ENCODE measurements around the gene ERI3. TPM values are rescaled to one million over a fixed set of nuclear protein-coding genes. Genes with fewer than 3 reads are reported as not detected.
"Not testable (repeated sequence)": the region's sequence is repeated elsewhere in the genome, so short reads cannot be mapped to it uniquely, and the experiment has no call there.

Gene ERI3
- total and polyA plus RNA-seq, 7 donors: 50.4 to 96.8 (median 59.5) TPM

GRCh38 chr1:44208226-44208625 is 146.8 kb downstream of the ERI3 start:
- Histone ChIP-seq H3K4me3 (no peak overlapping the region), H3K4me1 (peaks cover 4% of the 10 kb centered on the region), H3K27me3 (ENCODE audit: insufficient read depth in 3 of 3, low read length in 2 of 3) (no peaks in the 10 kb centered on the region), H3K9me3 (no peaks in the 10 kb centered on the region), H3K27ac (no peak overlapping the region), H3K36me3 (ENCODE audit: insufficient read depth in 1 of 2, low read depth in 1 of 2) (no peaks in the 10 kb centered on the region)
- no peak for DNase-seq
- no peak for TF ChIP-seq CTCF (IDR thresholded peaks at IDR 0.05)
- no peak for ATAC-seq
- intact Hi-C loops (cut with DNase I): no loop called here

- H3K27ac ChIP-seq; H3K27me3 ChIP-seq (ENCODE audit: insufficient read depth in 3 of 3, low read length in 2 of 3); H3K4me3 ChIP-seq; H3K9me3 ChIP-seq; ATAC-seq; H3K36me3 ChIP-seq (ENCODE audit: insufficient read depth in 1 of 2, low read depth in 1 of 2); DNase-seq; intact Hi-C loops (cut with DNase I); H3K4me1 ChIP-seq: not testable (repeated sequence)
- WGBS, 3 donors: 89 to 93% (median 91%) methylated on average over 5 of the region's 5 CpGs
Measured at GRCh38 chr1:44206545-44206944, 148.5 kb downstream of the ERI3 start.

GRCh38 chr1:44200336-44200735 is 154.7 kb downstream of the ERI3 start:
- Histone ChIP-seq H3K9me3 (no peaks in the 10 kb centered on the region), H3K27ac (no peak overlapping the region), H3K27me3 (ENCODE audit: insufficient read depth in 3 of 3, low read length in 2 of 3) (no peaks in the 10 kb centered on the region), H3K4me1 (no peaks in the 10 kb centered on the region), H3K4me3 (no peak overlapping the region), H3K36me3 (ENCODE audit: insufficient read depth in 1 of 2, low read depth in 1 of 2) (no peaks in the 10 kb centered on the region)
- intact Hi-C loops (cut with DNase I): no loop called here
- DNase-seq (no peak), ATAC-seq (no peak)
- no peak for TF ChIP-seq CTCF (IDR thresholded peaks at IDR 0.05)
- WGBS, 3 donors: 86 to 91% (median 90%) methylated on average over 8 of the region's 8 CpGs

GRCh38 chr1:44174630-44175029 is 180.4 kb downstream of the ERI3 start:
- Histone ChIP-seq H3K4me3 (no peak overlapping the region), H3K9me3 (no peaks in the 10 kb centered on the region), H3K27ac (no peak overlapping the region), H3K27me3 (ENCODE audit: insufficient read depth in 3 of 3, low read length in 2 of 3) (peaks cover 0 to 4% (median 0%) of the 10 kb centered on the region in 3 donors), H3K36me3 (ENCODE audit: insufficient read depth in 1 of 2, low read depth in 1 of 2) (no peaks in the 10 kb centered on the region), H3K4me1 (no peaks in the 10 kb centered on the region)
- intact Hi-C loops (cut with DNase I): no loop called here
- no peak for DNase-seq
- no peak for TF ChIP-seq CTCF (IDR thresholded peaks at IDR 0.05)
- no peak for ATAC-seq
- 66 to 72% (median 67%) methylated on average over 1 of the region's 1 CpG for WGBS, 3 donors

Other genes with a start within 250 kb of the ERI3 start
- gene KLF17, start 236.4 kb downstream of the ERI3 start, total RNA-seq: not detected
- not detected for gene KLF17, start 236.4 kb downstream of the ERI3 start, polyA plus RNA-seq
- gene KLF18, start 213.6 kb downstream of the ERI3 start, total RNA-seq: not detected
- gene KLF18, start 213.6 kb downstream of the ERI3 start, polyA plus RNA-seq: not detected
- 10 to 100 TPM; 18.5 to 28.3 (median 23.7) TPM for gene DMAP1, start 141.8 kb downstream of the ERI3 start, total RNA-seq
- 10 to 100 TPM; 18.3 to 30.5 (median 22.2) TPM for gene DMAP1, start 141.8 kb downstream of the ERI3 start, polyA plus RNA-seq
- 10 to 100 TPM; 61.1 to 91.9 (median 69.0) TPM for gene RNF220, start 50.0 kb upstream of the ERI3 start, total RNA-seq
- 100 to 1,000 TPM in 1 of 3 donors, 10 to 100 TPM in 2; 75.5 to 133 (median 98.9) TPM for gene RNF220, start 50.0 kb upstream of the ERI3 start, polyA plus RNA-seq

Data from psoas muscle (tissue), 8 donors.